Measurements from ENCODE around the gene KLRC4. TPM values are rescaled to one million over a fixed set of nuclear protein-coding genes. Genes with fewer than 3 reads are reported as not detected.

KLRC4 gene
- total and polyA plus RNA-seq, 4 donors = 0.17 to 1.3 (median 0.32) TPM

- no peaks in the 10 kb centered on the region for H3K27me3 ChIP-seq (ENCODE audit: control insufficient read depth in 4 of 4, insufficient read depth in 4 of 4, low read length in 3 of 4)
- H3K9ac ChIP-seq (ENCODE audit: low read depth in 1 of 2, low read length in 2 of 2) = no peak overlapping the region
- TF ChIP-seq, protein P1, sequence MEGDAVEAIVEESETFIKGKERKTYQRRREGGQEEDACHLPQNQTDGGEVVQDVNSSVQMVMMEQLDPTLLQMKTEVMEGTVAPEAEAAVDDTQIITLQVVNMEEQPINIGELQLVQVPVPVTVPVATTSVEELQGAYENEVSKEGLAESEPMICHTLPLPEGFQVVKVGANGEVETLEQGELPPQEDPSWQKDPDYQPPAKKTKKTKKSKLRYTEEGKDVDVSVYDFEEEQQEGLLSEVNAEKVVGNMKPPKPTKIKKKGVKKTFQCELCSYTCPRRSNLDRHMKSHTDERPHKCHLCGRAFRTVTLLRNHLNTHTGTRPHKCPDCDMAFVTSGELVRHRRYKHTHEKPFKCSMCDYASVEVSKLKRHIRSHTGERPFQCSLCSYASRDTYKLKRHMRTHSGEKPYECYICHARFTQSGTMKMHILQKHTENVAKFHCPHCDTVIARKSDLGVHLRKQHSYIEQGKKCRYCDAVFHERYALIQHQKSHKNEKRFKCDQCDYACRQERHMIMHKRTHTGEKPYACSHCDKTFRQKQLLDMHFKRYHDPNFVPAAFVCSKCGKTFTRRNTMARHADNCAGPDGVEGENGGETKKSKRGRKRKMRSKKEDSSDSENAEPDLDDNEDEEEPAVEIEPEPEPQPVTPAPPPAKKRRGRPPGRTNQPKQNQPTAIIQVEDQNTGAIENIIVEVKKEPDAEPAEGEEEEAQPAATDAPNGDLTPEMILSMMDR (IDR thresholded peaks at IDR 0.05; ENCODE audit: low read depth, low read length, missing input control) = peak; percentile 22
- TF ChIP-seq RAD21 (IDR thresholded peaks at IDR 0.05) (peak; percentile 33 to 50), FOXA1 (IDR thresholded peaks at IDR 0.05) (no peak), ZBTB33 (IDR thresholded peaks at IDR 0.05) (no peak)
- H3K36me3 ChIP-seq (ENCODE audit: control insufficient read depth in 4 of 4, insufficient read depth in 3 of 4, low read depth in 1 of 4, low read length in 3 of 4) = no peaks in the 10 kb centered on the region
- no peak overlapping the region for H3K27ac ChIP-seq (ENCODE audit: low read depth in 1 of 2, low read length in 2 of 2)
- H3K4me3 ChIP-seq (ENCODE audit: low read depth in 1 of 3, low read length in 3 of 3) = no peak overlapping the region
- DNase-seq (ENCODE audit: low spot score) = no peak
- H3K4me1 ChIP-seq (ENCODE audit: control insufficient read depth in 4 of 4, insufficient read depth in 4 of 4, low read length in 3 of 4) = peaks cover 2 to 22% (median 11%) of the 10 kb centered on the region in 4 donors
- H3K9me3 ChIP-seq (ENCODE audit: control insufficient read depth in 4 of 4, low read length in 3 of 4) = no peaks in the 10 kb centered on the region
Observed at GRCh38 chr12:10366875-10367274, 42.7 kb downstream of the KLRC4 start.

GRCh38 chr12:10365696-10366405 is 43.7 kb downstream of the KLRC4 start:
- H3K27ac ChIP-seq (ENCODE audit: low read depth in 1 of 2, low read length in 2 of 2) = peak overlapping the region; percentile 97 to 98
- TF ChIP-seq TAF1 (conservative IDR thresholded peaks at IDR 0.05) = no peak
- TF ChIP-seq, protein P1 (IDR thresholded peaks at IDR 0.05; ENCODE audit: low read depth, low read length, missing input control) = peak; percentile 2
- TF ChIP-seq JUND (IDR thresholded peaks at IDR 0.05) = no peak
- no peak for TF ChIP-seq RAD21 (IDR thresholded peaks at IDR 0.05)
- H3K9me3 ChIP-seq (ENCODE audit: control insufficient read depth in 4 of 4, low read length in 3 of 4) = no peaks in the 10 kb centered on the region
- no peaks in the 10 kb centered on the region for H3K27me3 ChIP-seq (ENCODE audit: control insufficient read depth in 4 of 4, insufficient read depth in 4 of 4, low read length in 3 of 4)
- WGBS = 45% methylated on average over 6 of the region's 6 CpGs
- H3K36me3 ChIP-seq (ENCODE audit: control insufficient read depth in 4 of 4, insufficient read depth in 3 of 4, low read depth in 1 of 4, low read length in 3 of 4) = no peaks in the 10 kb centered on the region
- peak overlapping the region; percentile 89 to 99 for H3K9ac ChIP-seq (ENCODE audit: low read depth in 1 of 2, low read length in 2 of 2)
- peak overlapping the region; percentile 60 to 98 (median 92) for H3K4me3 ChIP-seq (ENCODE audit: low read depth in 1 of 3, low read length in 3 of 3)
- peaks cover 2 to 22% (median 11%) of the 10 kb centered on the region in 4 donors for H3K4me1 ChIP-seq (ENCODE audit: control insufficient read depth in 4 of 4, insufficient read depth in 4 of 4, low read length in 3 of 4)
- DNase-seq (ENCODE audit: low spot score) = no peak

- Histone ChIP-seq H3K9ac (ENCODE audit: low read depth in 1 of 2, low read length in 2 of 2) (peak overlapping the region; percentile 89 to 99), H3K9me3 (ENCODE audit: control insufficient read depth in 4 of 4, low read length in 3 of 4) (no peaks in the 10 kb centered on the region), H3K36me3 (ENCODE audit: control insufficient read depth in 4 of 4, insufficient read depth in 3 of 4, low read depth in 1 of 4, low read length in 3 of 4) (no peaks in the 10 kb centered on the region), H3K4me1 (ENCODE audit: control insufficient read depth in 4 of 4, insufficient read depth in 4 of 4, low read length in 3 of 4) (peaks cover 2 to 22% (median 11%) of the 10 kb centered on the region in 4 donors), H3K4me3 (ENCODE audit: low read depth in 1 of 3, low read length in 3 of 3) (peak overlapping the region; percentile 60 to 98 (median 92)), H3K27ac (ENCODE audit: low read depth in 1 of 2, low read length in 2 of 2) (peak overlapping the region; percentile 97 to 98), H3K27me3 (ENCODE audit: control insufficient read depth in 4 of 4, insufficient read depth in 4 of 4, low read length in 3 of 4) (no peaks in the 10 kb centered on the region)
- WGBS = under 1% methylated on average over 15 of the region's 15 CpGs
- DNase-seq (ENCODE audit: low spot score) = peak; percentile 72
- TF ChIP-seq FOXA1 (IDR thresholded peaks at IDR 0.05) = no peak
- peak in 1 of 2 donors; percentile 3 for TF ChIP-seq RXRA (IDR thresholded peaks at IDR 0.05)
- no peak for TF ChIP-seq ATF3 (IDR thresholded peaks at IDR 0.05)
- no peak for TF ChIP-seq FOXA2 (IDR thresholded peaks at IDR 0.05)
- peak; percentile 19 for TF ChIP-seq YY1 (IDR thresholded peaks at IDR 0.05)
- no peak for TF ChIP-seq ZBTB33 (IDR thresholded peaks at IDR 0.05)
- no peak for TF ChIP-seq TAF1 (conservative IDR thresholded peaks at IDR 0.05)
- TF ChIP-seq EGR1 (IDR thresholded peaks at IDR 0.05; ENCODE audit: low read depth in 2 of 2) = no peak
- TF ChIP-seq NR2F2 (IDR thresholded peaks at IDR 0.05) = no peak
- TF ChIP-seq, protein P2, sequence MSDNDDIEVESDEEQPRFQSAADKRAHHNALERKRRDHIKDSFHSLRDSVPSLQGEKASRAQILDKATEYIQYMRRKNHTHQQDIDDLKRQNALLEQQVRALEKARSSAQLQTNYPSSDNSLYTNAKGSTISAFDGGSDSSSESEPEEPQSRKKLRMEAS (IDR thresholded peaks at IDR 0.05) = no peak
- no peak for TF ChIP-seq RAD21 (IDR thresholded peaks at IDR 0.05)
- peak in 1 of 2 donors; percentile 17 for TF ChIP-seq GABPA (IDR thresholded peaks at IDR 0.05 in 1 of 2, conservative IDR thresholded peaks at IDR 0.05 in 1 of 2)
- peak; percentile 10 for TF ChIP-seq SP1 (IDR thresholded peaks at IDR 0.05)
- no peak for TF ChIP-seq JUND (IDR thresholded peaks at IDR 0.05)
Observed at GRCh38 chr12:10364815-10365622, 44.5 kb downstream of the KLRC4 start.

Data from liver (tissue), 9 donors.